Measurements from ENCODE around the gene EHD4.

EHD4 gene

GRCh38 chr15:41914411-41914810 is 57.9 kb downstream of the EHD4 start:
- no peak for DNase-seq (ENCODE audit: low read depth)
- TF ChIP-seq, protein P1, sequence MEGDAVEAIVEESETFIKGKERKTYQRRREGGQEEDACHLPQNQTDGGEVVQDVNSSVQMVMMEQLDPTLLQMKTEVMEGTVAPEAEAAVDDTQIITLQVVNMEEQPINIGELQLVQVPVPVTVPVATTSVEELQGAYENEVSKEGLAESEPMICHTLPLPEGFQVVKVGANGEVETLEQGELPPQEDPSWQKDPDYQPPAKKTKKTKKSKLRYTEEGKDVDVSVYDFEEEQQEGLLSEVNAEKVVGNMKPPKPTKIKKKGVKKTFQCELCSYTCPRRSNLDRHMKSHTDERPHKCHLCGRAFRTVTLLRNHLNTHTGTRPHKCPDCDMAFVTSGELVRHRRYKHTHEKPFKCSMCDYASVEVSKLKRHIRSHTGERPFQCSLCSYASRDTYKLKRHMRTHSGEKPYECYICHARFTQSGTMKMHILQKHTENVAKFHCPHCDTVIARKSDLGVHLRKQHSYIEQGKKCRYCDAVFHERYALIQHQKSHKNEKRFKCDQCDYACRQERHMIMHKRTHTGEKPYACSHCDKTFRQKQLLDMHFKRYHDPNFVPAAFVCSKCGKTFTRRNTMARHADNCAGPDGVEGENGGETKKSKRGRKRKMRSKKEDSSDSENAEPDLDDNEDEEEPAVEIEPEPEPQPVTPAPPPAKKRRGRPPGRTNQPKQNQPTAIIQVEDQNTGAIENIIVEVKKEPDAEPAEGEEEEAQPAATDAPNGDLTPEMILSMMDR (conservative IDR thresholded peaks at IDR 0.05; ENCODE audit: low read depth, low read length): no peak
- H3K4me3 ChIP-seq (ENCODE audit: low read length): no peak overlapping the region

DNA sequence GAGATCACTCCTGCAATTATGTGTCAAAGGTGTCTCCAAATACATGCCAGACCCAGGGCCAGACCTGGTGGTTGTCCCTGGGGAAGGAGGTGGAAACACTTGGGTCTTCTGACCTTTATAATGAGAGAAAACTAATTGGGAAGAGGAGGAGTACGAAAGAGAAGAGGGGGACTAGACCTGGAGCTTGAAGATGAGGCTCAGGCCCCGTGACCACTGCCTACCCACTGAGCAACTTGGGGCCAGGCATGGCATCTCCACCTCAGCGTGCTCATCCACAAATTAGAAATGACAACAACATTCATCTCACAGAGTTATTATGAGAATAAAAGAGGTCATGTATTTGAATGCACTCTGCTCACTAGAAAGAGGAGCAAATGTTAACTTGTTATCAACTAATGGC is 59.1 kb downstream of the EHD4 start:
- no peak for DNase-seq (ENCODE audit: low read depth)
- H3K4me3 ChIP-seq (ENCODE audit: low read length): no peak overlapping the region
- TF ChIP-seq, protein P1 (conservative IDR thresholded peaks at IDR 0.05; ENCODE audit: low read depth, low read length): no peak

DNA sequence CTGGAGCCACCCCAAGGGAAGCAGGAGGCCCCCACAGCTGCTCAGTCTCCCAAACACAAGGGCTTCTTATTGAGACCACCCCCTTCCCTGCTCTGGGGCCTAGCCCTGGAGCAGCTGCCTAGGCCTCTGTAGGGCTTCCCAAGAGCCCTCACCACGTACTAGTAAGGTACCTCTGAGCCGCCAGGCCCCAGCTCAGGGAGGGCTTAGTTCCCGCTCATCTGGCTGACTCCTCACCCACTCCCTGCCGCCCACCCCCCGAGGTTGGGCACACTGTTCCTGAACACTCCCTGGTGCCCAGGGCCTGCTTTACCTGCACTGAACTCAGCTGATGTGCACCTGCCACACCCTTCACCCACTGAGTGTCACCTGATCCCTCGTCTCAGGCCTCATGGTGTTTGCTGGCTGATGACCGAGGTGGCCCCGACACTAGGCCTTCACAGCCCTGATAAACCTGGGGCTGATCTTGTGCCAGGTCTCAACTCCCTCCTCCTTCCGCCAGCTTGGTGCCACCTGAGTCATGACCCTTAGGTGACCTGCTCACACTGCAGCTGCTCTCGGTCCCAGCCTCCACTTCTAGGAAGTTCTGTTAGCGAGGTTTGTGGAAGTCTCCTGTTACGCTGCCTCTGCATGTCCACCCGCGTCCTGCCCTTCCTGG is 60.5 kb downstream of the EHD4 start:
- H3K4me3 ChIP-seq (ENCODE audit: low read length): no peak overlapping the region
- DNase-seq (ENCODE audit: low read depth): no peak
- TF ChIP-seq, protein P1 (conservative IDR thresholded peaks at IDR 0.05; ENCODE audit: low read depth, low read length): no peak

DNA sequence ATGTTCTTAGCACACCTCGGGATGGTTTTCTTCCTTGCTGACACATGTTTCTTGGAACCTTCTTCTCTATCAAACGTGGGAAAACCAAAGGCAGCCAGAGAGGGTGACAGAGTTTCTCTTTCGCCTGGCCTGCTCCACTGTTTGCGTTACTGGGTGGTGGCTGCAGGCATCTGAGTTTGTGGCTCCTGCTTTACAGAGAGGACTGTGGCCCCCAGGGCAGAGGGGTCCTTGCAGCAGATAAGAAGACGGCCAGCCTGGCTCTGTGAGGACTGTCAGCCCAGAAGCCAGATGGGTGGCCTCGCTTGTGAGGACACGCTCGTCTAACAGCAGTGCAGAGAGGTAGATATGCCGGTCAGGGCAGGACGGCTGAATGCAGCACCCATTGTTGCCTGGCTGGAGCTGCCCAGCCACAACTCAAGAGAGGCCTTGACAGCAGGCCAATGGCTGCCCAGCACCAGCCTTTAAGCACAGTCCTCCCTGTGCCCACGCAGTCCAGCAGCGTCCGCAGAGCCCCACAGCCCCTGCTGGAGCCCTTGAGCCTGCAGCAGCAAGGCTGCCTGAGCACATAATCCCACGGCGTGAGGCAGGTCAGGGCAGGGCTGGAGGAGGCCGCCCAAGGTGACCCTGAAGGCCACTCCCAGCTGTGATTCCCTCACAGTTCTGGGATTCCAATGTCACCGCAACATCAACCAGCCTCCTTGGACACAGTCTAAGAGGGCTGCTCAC is 63.5 kb downstream of the EHD4 start:
- no peak for DNase-seq (ENCODE audit: low read depth)
- no peak overlapping the region for H3K4me3 ChIP-seq (ENCODE audit: low read length)
- TF ChIP-seq, protein P1 (conservative IDR thresholded peaks at IDR 0.05; ENCODE audit: low read depth, low read length): no peak

GRCh38 chr15:41907141-41907540 is 65.2 kb downstream of the EHD4 start:
- no peak overlapping the region for H3K4me3 ChIP-seq (ENCODE audit: low read length)
- DNase-seq (ENCODE audit: low read depth): no peak
- TF ChIP-seq, protein P1 (conservative IDR thresholded peaks at IDR 0.05; ENCODE audit: low read depth, low read length): no peak

DNA sequence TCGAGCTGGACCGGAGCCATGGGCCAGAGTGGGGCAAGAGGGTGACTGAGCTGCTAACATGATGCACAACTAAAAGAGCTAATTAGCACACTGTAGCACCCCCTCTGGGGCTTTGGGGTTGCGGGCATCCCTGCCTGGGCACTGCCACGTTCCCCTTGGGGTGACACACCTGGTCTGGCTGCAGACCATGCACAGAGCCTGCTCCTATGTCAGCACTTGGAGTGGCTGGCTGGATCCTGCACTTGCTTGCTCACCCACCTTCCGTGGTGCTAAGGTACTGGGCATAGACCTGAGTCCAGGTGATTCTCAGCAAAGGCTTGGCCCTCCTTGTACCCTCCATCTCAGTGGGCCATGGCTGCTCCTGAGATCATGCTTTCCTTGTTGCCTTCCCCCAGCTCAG is 65.7 kb downstream of the EHD4 start:
- no peak overlapping the region for H3K4me3 ChIP-seq (ENCODE audit: low read length)
- DNase-seq (ENCODE audit: low read depth): no peak
- TF ChIP-seq, protein P1 (conservative IDR thresholded peaks at IDR 0.05; ENCODE audit: low read depth, low read length): no peak
